Upper lobe of left lung (tissue), 4 donors: ENCODE measurements around the gene AHSG.

Source experiments
- CTCF ChIP-seq, 6 experiments: fragments of 450-650 bp in 4 of 6; fragments of 200-600 bp in 2 of 6; sonication (generic) in 2 of 6; IDR thresholded peaks; one replicate each; pipeline ENCODE4 v1.5.1; 2016 to 2019; ENCODE audit warnings: antibody characterized with exemption in 6 of 6
- EP300 ChIP-seq, 4 donors: sonication (generic); formaldehyde crosslinking; IDR thresholded peaks; one replicate each; pipeline ENCODE4 v1.5.1; 2017; ENCODE audit warnings: antibody characterized with exemption in 4 of 4, control low read depth in 2 of 4
- POLR2A ChIP-seq, 4 donors: fragments of 450-650 bp; IDR thresholded peaks; one replicate each; pipeline ENCODE4 v1.5.1; 2016 to 2017; ENCODE audit warnings: antibody characterized with exemption in 4 of 4, mild to moderate bottlenecking in 2 of 4
- POLR2AphosphoS5 ChIP-seq, 2 donors: sonication (generic); formaldehyde crosslinking; IDR thresholded peaks; one replicate each; pipeline ENCODE4 v1.5.1; 2017; ENCODE audit warnings: antibody characterized with exemption in 2 of 2

- TF ChIP-seq CTCF (IDR thresholded peaks at IDR 0.05) (no peak), EP300 (IDR thresholded peaks at IDR 0.05) (no peak), POLR2A (IDR thresholded peaks at IDR 0.05) (no peak), POLR2AphosphoS5 (IDR thresholded peaks at IDR 0.05) (no peak)
Observed at GRCh38 chr3:186648851-186649250, 36.0 kb downstream of the AHSG start.
